ENCODE data around the gene TENT4A.

TENT4A gene

GRCh38 chr5:6699357-6699756 is 13.9 kb upstream of the TENT4A start:
- Histone ChIP-seq H3K36me3 (ENCODE audit: control insufficient read depth, insufficient read depth, low read length) (no peaks in the 10 kb centered on the region), H3K27me3 (replicated peaks; ENCODE audit: control insufficient read depth, insufficient read depth, low read length, poor library complexity, severe bottlenecking) (peaks cover 4% of the 10 kb centered on the region), H3K4me1 (ENCODE audit: control insufficient read depth, insufficient read depth, low read length, poor library complexity, severe bottlenecking) (no peaks in the 10 kb centered on the region), H3K4me3 (ENCODE audit: insufficient read depth, low read depth, low read length, poor library complexity, severe bottlenecking) (no peak overlapping the region), H3K27ac (ENCODE audit: insufficient read depth, low read length, poor library complexity, severe bottlenecking) (no peak overlapping the region), H3K9me3 (ENCODE audit: control insufficient read depth, low read length) (no peaks in the 10 kb centered on the region)
- DNase-seq = no peak

GRCh38 chr5:6700074-6700684 is 13.1 kb upstream of the TENT4A start:
- DNase-seq = no peak
- peaks cover 4% of the 10 kb centered on the region for H3K27me3 ChIP-seq (replicated peaks; ENCODE audit: control insufficient read depth, insufficient read depth, low read length, poor library complexity, severe bottlenecking)
- H3K4me1 ChIP-seq (ENCODE audit: control insufficient read depth, insufficient read depth, low read length, poor library complexity, severe bottlenecking) = no peaks in the 10 kb centered on the region
- H3K4me3 ChIP-seq (ENCODE audit: insufficient read depth, low read depth, low read length, poor library complexity, severe bottlenecking) = no peak overlapping the region
- H3K36me3 ChIP-seq (ENCODE audit: control insufficient read depth, insufficient read depth, low read length) = no peaks in the 10 kb centered on the region
- no peak overlapping the region for H3K27ac ChIP-seq (ENCODE audit: insufficient read depth, low read length, poor library complexity, severe bottlenecking)
- no peaks in the 10 kb centered on the region for H3K9me3 ChIP-seq (ENCODE audit: control insufficient read depth, low read length)

GRCh38 chr5:6700685-6701355 is 12.4 kb upstream of the TENT4A start:
- H3K27me3 ChIP-seq (replicated peaks; ENCODE audit: control insufficient read depth, insufficient read depth, low read length, poor library complexity, severe bottlenecking) = peaks cover 4% of the 10 kb centered on the region
- no peak overlapping the region for H3K27ac ChIP-seq (ENCODE audit: insufficient read depth, low read length, poor library complexity, severe bottlenecking)
- no peaks in the 10 kb centered on the region for H3K4me1 ChIP-seq (ENCODE audit: control insufficient read depth, insufficient read depth, low read length, poor library complexity, severe bottlenecking)
- H3K36me3 ChIP-seq (ENCODE audit: control insufficient read depth, insufficient read depth, low read length) = no peaks in the 10 kb centered on the region
- no peak overlapping the region for H3K4me3 ChIP-seq (ENCODE audit: insufficient read depth, low read depth, low read length, poor library complexity, severe bottlenecking)
- DNase-seq = no peak
- H3K9me3 ChIP-seq (ENCODE audit: control insufficient read depth, low read length) = no peaks in the 10 kb centered on the region

GRCh38 chr5:6701491-6701890 is 11.7 kb upstream of the TENT4A start:
- no peak for DNase-seq
- no peak overlapping the region for H3K4me3 ChIP-seq (ENCODE audit: insufficient read depth, low read depth, low read length, poor library complexity, severe bottlenecking)
- peaks cover 4% of the 10 kb centered on the region for H3K27me3 ChIP-seq (replicated peaks; ENCODE audit: control insufficient read depth, insufficient read depth, low read length, poor library complexity, severe bottlenecking)

GRCh38 chr5:6702633-6703032 is 10.6 kb upstream of the TENT4A start:
- DNase-seq = no peak
- no peak overlapping the region for H3K4me3 ChIP-seq (ENCODE audit: insufficient read depth, low read depth, low read length, poor library complexity, severe bottlenecking)
- no peaks in the 10 kb centered on the region for H3K36me3 ChIP-seq (ENCODE audit: control insufficient read depth, insufficient read depth, low read length)
- H3K27ac ChIP-seq (ENCODE audit: insufficient read depth, low read length, poor library complexity, severe bottlenecking) = no peak overlapping the region
- H3K9me3 ChIP-seq (ENCODE audit: control insufficient read depth, low read length) = no peaks in the 10 kb centered on the region
- no peaks in the 10 kb centered on the region for H3K4me1 ChIP-seq (ENCODE audit: control insufficient read depth, insufficient read depth, low read length, poor library complexity, severe bottlenecking)
- peaks cover 4% of the 10 kb centered on the region for H3K27me3 ChIP-seq (replicated peaks; ENCODE audit: control insufficient read depth, insufficient read depth, low read length, poor library complexity, severe bottlenecking)

More at GRCh38 chr5:6701491-6701890, 11.7 kb upstream of the TENT4A start:
- H3K27ac ChIP-seq (ENCODE audit: insufficient read depth, low read length, poor library complexity, severe bottlenecking) = no peak overlapping the region
- H3K36me3 ChIP-seq (ENCODE audit: control insufficient read depth, insufficient read depth, low read length) = no peaks in the 10 kb centered on the region
- H3K4me1 ChIP-seq (ENCODE audit: control insufficient read depth, insufficient read depth, low read length, poor library complexity, severe bottlenecking) = no peaks in the 10 kb centered on the region
- H3K9me3 ChIP-seq (ENCODE audit: control insufficient read depth, low read length) = no peaks in the 10 kb centered on the region

GRCh38 chr5:6703806-6704205 is 9.4 kb upstream of the TENT4A start:
- Histone ChIP-seq H3K9me3 (ENCODE audit: control insufficient read depth, low read length) (no peaks in the 10 kb centered on the region), H3K4me1 (ENCODE audit: control insufficient read depth, insufficient read depth, low read length, poor library complexity, severe bottlenecking) (no peaks in the 10 kb centered on the region), H3K4me3 (ENCODE audit: insufficient read depth, low read depth, low read length, poor library complexity, severe bottlenecking) (no peak overlapping the region), H3K36me3 (ENCODE audit: control insufficient read depth, insufficient read depth, low read length) (no peaks in the 10 kb centered on the region), H3K27ac (ENCODE audit: insufficient read depth, low read length, poor library complexity, severe bottlenecking) (no peak overlapping the region), H3K27me3 (replicated peaks; ENCODE audit: control insufficient read depth, insufficient read depth, low read length, poor library complexity, severe bottlenecking) (no peaks in the 10 kb centered on the region)
- no peak for DNase-seq

GRCh38 chr5:6704361-6704851 is 8.8 kb upstream of the TENT4A start:
- H3K4me1 ChIP-seq (ENCODE audit: control insufficient read depth, insufficient read depth, low read length, poor library complexity, severe bottlenecking) = no peaks in the 10 kb centered on the region
- H3K27me3 ChIP-seq (replicated peaks; ENCODE audit: control insufficient read depth, insufficient read depth, low read length, poor library complexity, severe bottlenecking) = no peaks in the 10 kb centered on the region
- H3K9me3 ChIP-seq (ENCODE audit: control insufficient read depth, low read length) = no peaks in the 10 kb centered on the region
- H3K4me3 ChIP-seq (ENCODE audit: insufficient read depth, low read depth, low read length, poor library complexity, severe bottlenecking) = no peak overlapping the region
- no peak overlapping the region for H3K27ac ChIP-seq (ENCODE audit: insufficient read depth, low read length, poor library complexity, severe bottlenecking)
- DNase-seq = no peak
- H3K36me3 ChIP-seq (ENCODE audit: control insufficient read depth, insufficient read depth, low read length) = no peaks in the 10 kb centered on the region

GRCh38 chr5:6705088-6705487 is 8.1 kb upstream of the TENT4A start:
- Histone ChIP-seq H3K27ac (ENCODE audit: insufficient read depth, low read length, poor library complexity, severe bottlenecking) (no peak overlapping the region), H3K9me3 (ENCODE audit: control insufficient read depth, low read length) (no peaks in the 10 kb centered on the region), H3K4me1 (ENCODE audit: control insufficient read depth, insufficient read depth, low read length, poor library complexity, severe bottlenecking) (no peaks in the 10 kb centered on the region), H3K4me3 (ENCODE audit: insufficient read depth, low read depth, low read length, poor library complexity, severe bottlenecking) (no peak overlapping the region), H3K36me3 (ENCODE audit: control insufficient read depth, insufficient read depth, low read length) (no peaks in the 10 kb centered on the region), H3K27me3 (replicated peaks; ENCODE audit: control insufficient read depth, insufficient read depth, low read length, poor library complexity, severe bottlenecking) (no peaks in the 10 kb centered on the region)
- DNase-seq = no peak

GRCh38 chr5:6705959-6706358 is 7.3 kb upstream of the TENT4A start:
- H3K9me3 ChIP-seq (ENCODE audit: control insufficient read depth, low read length) = no peaks in the 10 kb centered on the region
- H3K4me1 ChIP-seq (ENCODE audit: control insufficient read depth, insufficient read depth, low read length, poor library complexity, severe bottlenecking) = no peaks in the 10 kb centered on the region
- H3K36me3 ChIP-seq (ENCODE audit: control insufficient read depth, insufficient read depth, low read length) = no peaks in the 10 kb centered on the region
- no peak overlapping the region for H3K27ac ChIP-seq (ENCODE audit: insufficient read depth, low read length, poor library complexity, severe bottlenecking)
- H3K4me3 ChIP-seq (ENCODE audit: insufficient read depth, low read depth, low read length, poor library complexity, severe bottlenecking) = no peak overlapping the region
- no peak for DNase-seq
- H3K27me3 ChIP-seq (replicated peaks; ENCODE audit: control insufficient read depth, insufficient read depth, low read length, poor library complexity, severe bottlenecking) = no peaks in the 10 kb centered on the region

- Histone ChIP-seq H3K27ac (ENCODE audit: insufficient read depth, low read length, poor library complexity, severe bottlenecking) (no peak overlapping the region), H3K27me3 (replicated peaks; ENCODE audit: control insufficient read depth, insufficient read depth, low read length, poor library complexity, severe bottlenecking) (no peaks in the 10 kb centered on the region), H3K9me3 (ENCODE audit: control insufficient read depth, low read length) (no peaks in the 10 kb centered on the region), H3K4me1 (ENCODE audit: control insufficient read depth, insufficient read depth, low read length, poor library complexity, severe bottlenecking) (peaks cover 2% of the 10 kb centered on the region), H3K4me3 (ENCODE audit: insufficient read depth, low read depth, low read length, poor library complexity, severe bottlenecking) (no peak overlapping the region), H3K36me3 (ENCODE audit: control insufficient read depth, insufficient read depth, low read length) (no peaks in the 10 kb centered on the region)
- DNase-seq = no peak
These were observed 5.4 kb upstream of the TENT4A start for GRCh38 chr5:6707852-6708251.
